Natural killer cell treated with Interleukin-12 subunit alpha and Interleukin-12 subunit beta and Interleukin-15 and Interleukin-18, amount 100 ng/mL, for 72 hours (primary cell): ENCODE data around the gene RIPPLY1. TPM values are rescaled to one million over a fixed set of nuclear protein-coding genes. Genes with fewer than 3 reads are reported as not detected.
"Not testable (repeated sequence)": the region's sequence is repeated elsewhere in the genome, so short reads cannot be mapped to it uniquely, and the experiment has no call there.

Experiments used
- ATAC-seq, 2 donors: fragments of 150-1000 bp; cut with Tn5 transposase in 1 of 2; sonication (Bioruptor Pico), chemical (Tn5 transposase) in 1 of 2; 2 replicates each; pipeline ENCODE4 v1.10.0; 2021
- DNase-seq: peaks from one replicate; pipeline ENCODE4 v3.0.0; 2022; ENCODE audit warnings: low spot score
- H3K27ac Mint-ChIP-seq, 2 donors: 1 replicate in 1 of 2; 2 replicates in 1 of 2; pipeline ENCODE4 v1.8.0; 2022; ENCODE audit warnings: mixed read lengths in 2 of 2, mild to moderate bottlenecking in 1 of 2, moderate library complexity in 1 of 2
- H3K27me3 Mint-ChIP-seq, 2 donors: 1 replicate in 1 of 2; 2 replicates in 1 of 2; pipeline ENCODE4 v1.8.0; 2022; ENCODE audit warnings: mixed read lengths in 2 of 2
- H3K36me3 Mint-ChIP-seq: one replicate; pipeline ENCODE4 v1.8.0; 2022; ENCODE audit warnings: mixed read lengths
- H3K4me1 Mint-ChIP-seq, 2 donors: 1 replicate in 1 of 2; 2 replicates in 1 of 2; pipeline ENCODE4 v1.8.0; 2022; ENCODE audit warnings: low read depth in 2 of 2, mixed read lengths in 2 of 2, mild to moderate bottlenecking in 1 of 2
- H3K4me3 Mint-ChIP-seq: one replicate; pipeline ENCODE4 v1.8.0; 2022; ENCODE audit warnings: mixed read lengths
- H3K9me3 Mint-ChIP-seq: 2 replicates; pipeline ENCODE4 v1.8.0; 2022; ENCODE audit warnings: mixed read lengths
- total RNA-seq, 2 donors: library from RNA; stranded (reverse); gene quantifications; one replicate each; pipeline ENCODE4 v1.2.3, GENCODE V29; 2022

The RIPPLY1 gene
- total RNA-seq, 2 donors from 2014 or later, result not detected

GRCh38 chrX:106901341-106901740, 1.8 kb downstream of the RIPPLY1 start:
- Mint-ChIP-seq H3K36me3 (no peaks in the 10 kb centered on the region), H3K27me3 (peaks cover 0 to 6% of the 10 kb centered on the region in 2 donors), H3K9me3 (no peaks in the 10 kb centered on the region), H3K4me1 (no peaks in the 10 kb centered on the region), H3K4me3 (no peak overlapping the region), H3K27ac (no peak overlapping the region)
- DNase-seq (no peak), ATAC-seq (no peak)

- Mint-ChIP-seq H3K27ac (no peak overlapping the region), H3K4me3 (no peak overlapping the region), H3K27me3 (peaks cover 0 to 8% of the 10 kb centered on the region in 2 donors), H3K36me3 (no peaks in the 10 kb centered on the region), H3K4me1 (no peaks in the 10 kb centered on the region), H3K9me3 (no peaks in the 10 kb centered on the region)
- no peak for ATAC-seq
- DNase-seq, result no peak
Observed at GRCh38 chrX:106899841-106900240, 3.3 kb downstream of the RIPPLY1 start.

GRCh38 chrX:106899276-106899675, 3.9 kb downstream of the RIPPLY1 start:
- Mint-ChIP-seq H3K4me3 (no peak overlapping the region), H3K9me3 (no peaks in the 10 kb centered on the region), H3K36me3 (no peaks in the 10 kb centered on the region), H3K4me1 (no peaks in the 10 kb centered on the region), H3K27me3 (peaks cover 0 to 8% of the 10 kb centered on the region in 2 donors), H3K27ac (no peak overlapping the region)
- DNase-seq (no peak), ATAC-seq (no peak)

- no peaks in the 10 kb centered on the region for H3K4me1 Mint-ChIP-seq
- no peak for ATAC-seq
- no peak overlapping the region for H3K4me3 Mint-ChIP-seq
- H3K9me3 Mint-ChIP-seq, result no peaks in the 10 kb centered on the region
- H3K27ac Mint-ChIP-seq, result no peak overlapping the region
- H3K27me3 Mint-ChIP-seq, result peaks cover 0 to 9% of the 10 kb centered on the region in 2 donors
- DNase-seq, result no peak
- H3K36me3 Mint-ChIP-seq, result no peaks in the 10 kb centered on the region
Observed at GRCh38 chrX:106898462-106898861, 4.7 kb downstream of the RIPPLY1 start.

- Mint-ChIP-seq H3K36me3 (no peaks in the 10 kb centered on the region), H3K27ac (no peak overlapping the region), H3K4me1 (no peaks in the 10 kb centered on the region), H3K4me3 (no peak overlapping the region), H3K9me3 (no peaks in the 10 kb centered on the region), H3K27me3 (peaks cover 0 to 13% of the 10 kb centered on the region in 2 donors)
- no peak for DNase-seq
- ATAC-seq, result no peak
Observed at GRCh38 chrX:106897259-106897658, 5.9 kb downstream of the RIPPLY1 start.

GRCh38 chrX:106894978-106895452, 8.1 kb downstream of the RIPPLY1 start:
- DNase-seq (no peak), ATAC-seq (peak in 1 of 2 donors; percentile 8)
- Mint-ChIP-seq H3K27ac (no peak overlapping the region), H3K36me3 (no peaks in the 10 kb centered on the region), H3K27me3 (peaks cover 0 to 22% of the 10 kb centered on the region in 2 donors), H3K4me3 (no peak overlapping the region), H3K9me3 (no peaks in the 10 kb centered on the region), H3K4me1 (no peaks in the 10 kb centered on the region)

- Mint-ChIP-seq H3K27me3 (peaks cover 0 to 23% of the 10 kb centered on the region in 2 donors), H3K9me3 (no peaks in the 10 kb centered on the region), H3K36me3 (no peaks in the 10 kb centered on the region), H3K27ac (no peak overlapping the region), H3K4me1 (no peaks in the 10 kb centered on the region), H3K4me3 (no peak overlapping the region)
- DNase-seq (no peak), ATAC-seq (peak in 1 of 2 donors; percentile 74)
Observed at GRCh38 chrX:106894392-106894909, 8.7 kb downstream of the RIPPLY1 start.

- no peak overlapping the region for H3K27ac Mint-ChIP-seq
- H3K9me3 Mint-ChIP-seq, result no peaks in the 10 kb centered on the region
Observed at GRCh38 chrX:106891762-106892460, 11.2 kb downstream of the RIPPLY1 start.

GRCh38 chrX:106889468-106889867, 13.7 kb downstream of the RIPPLY1 start:
- DNase-seq, result no peak
- H3K4me1 Mint-ChIP-seq, result no peaks in the 10 kb centered on the region
- peaks cover 13 to 30% of the 10 kb centered on the region in 2 donors for H3K27me3 Mint-ChIP-seq
- H3K9me3 Mint-ChIP-seq, result no peaks in the 10 kb centered on the region
- H3K27ac Mint-ChIP-seq, result no peak overlapping the region
- ATAC-seq, result no peak
- no peak overlapping the region for H3K4me3 Mint-ChIP-seq
- no peaks in the 10 kb centered on the region for H3K36me3 Mint-ChIP-seq

More at GRCh38 chrX:106891762-106892460, 11.2 kb downstream of the RIPPLY1 start:
- no peaks in the 10 kb centered on the region for H3K36me3 Mint-ChIP-seq
- H3K4me1 Mint-ChIP-seq, result no peaks in the 10 kb centered on the region
- DNase-seq (no peak), ATAC-seq (no peak)
- peaks cover 8 to 26% of the 10 kb centered on the region in 2 donors for H3K27me3 Mint-ChIP-seq
- no peak overlapping the region for H3K4me3 Mint-ChIP-seq

- ATAC-seq (no peak), DNase-seq (no peak)
- H3K36me3 Mint-ChIP-seq, result no peaks in the 10 kb centered on the region
- no peaks in the 10 kb centered on the region for H3K9me3 Mint-ChIP-seq
- H3K27ac Mint-ChIP-seq, result no peak overlapping the region
- H3K4me3 Mint-ChIP-seq, result no peak overlapping the region
- H3K4me1 Mint-ChIP-seq, result no peaks in the 10 kb centered on the region
- peaks cover 14 to 23% of the 10 kb centered on the region in 2 donors for H3K27me3 Mint-ChIP-seq
Observed at GRCh38 chrX:106875151-106875550, 28.0 kb downstream of the RIPPLY1 start.

GRCh38 chrX:106874075-106874474, 29.1 kb downstream of the RIPPLY1 start:
- Mint-ChIP-seq H3K9me3 (no peaks in the 10 kb centered on the region), H3K27me3 (peaks cover 11 to 18% of the 10 kb centered on the region in 2 donors), H3K36me3 (no peaks in the 10 kb centered on the region), H3K4me3 (no peak overlapping the region), H3K27ac (no peak overlapping the region), H3K4me1 (no peaks in the 10 kb centered on the region)
- ATAC-seq, result no peak
- no peak for DNase-seq

- not testable (repeated sequence) for H3K4me1 Mint-ChIP-seq, ATAC-seq, H3K27ac Mint-ChIP-seq, H3K27me3 Mint-ChIP-seq, H3K4me3 Mint-ChIP-seq, H3K9me3 Mint-ChIP-seq, DNase-seq, H3K36me3 Mint-ChIP-seq
Observed at GRCh38 chrX:106872796-106873195, 30.3 kb downstream of the RIPPLY1 start.

- no peak overlapping the region for H3K4me3 Mint-ChIP-seq
- H3K4me1 Mint-ChIP-seq, result no peaks in the 10 kb centered on the region
- no peak overlapping the region for H3K27ac Mint-ChIP-seq
- H3K27me3 Mint-ChIP-seq, result peaks cover 13 to 17% of the 10 kb centered on the region in 2 donors
- DNase-seq (no peak), ATAC-seq (peak in 1 of 2 donors; percentile 36)
- no peaks in the 10 kb centered on the region for H3K36me3 Mint-ChIP-seq
- H3K9me3 Mint-ChIP-seq, result no peaks in the 10 kb centered on the region
Observed at GRCh38 chrX:106863697-106864096, 39.4 kb downstream of the RIPPLY1 start.

GRCh38 chrX:106862972-106863688, 40.0 kb downstream of the RIPPLY1 start:
- H3K4me1 Mint-ChIP-seq, result no peaks in the 10 kb centered on the region
- H3K27ac Mint-ChIP-seq, result no peak overlapping the region
- DNase-seq (no peak), ATAC-seq (no peak)
- peaks cover 13 to 17% of the 10 kb centered on the region in 2 donors for H3K27me3 Mint-ChIP-seq
- no peaks in the 10 kb centered on the region for H3K9me3 Mint-ChIP-seq
- H3K4me3 Mint-ChIP-seq, result no peak overlapping the region
- H3K36me3 Mint-ChIP-seq, result no peaks in the 10 kb centered on the region
